H9 (cell line): ENCODE data around the gene CDH20. TPM values are rescaled to one million over a fixed set of nuclear protein-coding genes. Genes with fewer than 3 reads are reported as not detected.

Experiments used
- DNase-seq: peaks from one replicate; pipeline ENCODE4 v3.0.0-alpha.2; 2017
- H2AFZ ChIP-seq: one replicate; pipeline ENCODE4 v1.6.1; 2013; ENCODE audit warnings: mild to moderate bottlenecking, low read length, control low read depth, moderate library complexity
- H2AK5ac ChIP-seq: 2 replicates; pipeline ENCODE4 v1.6.1; 2013; ENCODE audit warnings: low read length, control low read depth, mixed read lengths; ENCODE audit not compliant: insufficient read length
- H2BK120ac ChIP-seq: one replicate; pipeline ENCODE4 v1.6.1; 2013; ENCODE audit warnings: low read depth, mild to moderate bottlenecking, low read length, control low read depth, inconsistent platforms; ENCODE audit not compliant: poor library complexity, severe bottlenecking
- H2BK12ac ChIP-seq: 2 replicates; pipeline ENCODE4 v1.6.1; 2013; ENCODE audit warnings: low read length, control low read depth, mixed read lengths, low read depth; ENCODE audit not compliant: insufficient read length
- H2BK15ac ChIP-seq: 2 replicates; pipeline ENCODE4 v1.6.1; 2013; ENCODE audit warnings: low read depth, low read length, control low read depth
- H2BK20ac ChIP-seq: one replicate; pipeline ENCODE4 v1.6.1; 2013; ENCODE audit warnings: low read depth, mild to moderate bottlenecking, low read length, control low read depth, inconsistent platforms; ENCODE audit not compliant: poor library complexity, severe bottlenecking
- H2BK5ac ChIP-seq: 2 replicates; pipeline ENCODE4 v1.6.1; 2013; ENCODE audit warnings: low read length, control low read depth, mixed read lengths; ENCODE audit not compliant: insufficient read length
- H3K14ac ChIP-seq: 2 replicates; pipeline ENCODE4 v1.6.1; 2013; ENCODE audit warnings: low read length, control low read depth; ENCODE audit not compliant: insufficient read depth
- H3K18ac ChIP-seq: 2 replicates; pipeline ENCODE4 v1.6.1; 2013; ENCODE audit warnings: low read depth, mild to moderate bottlenecking, mixed read lengths, low read length, control low read depth; ENCODE audit not compliant: insufficient read length
- H3K23ac ChIP-seq: 2 replicates; pipeline ENCODE4 v1.6.1; 2013; ENCODE audit warnings: low read length, control low read depth, mixed read lengths, low read depth; ENCODE audit not compliant: insufficient read length
- H3K23me2 ChIP-seq: 2 replicates; pipeline ENCODE4 v1.6.1; 2013; ENCODE audit warnings: low read depth, mild to moderate bottlenecking, mixed read lengths, low read length, control low read depth; ENCODE audit not compliant: insufficient read length, poor library complexity, severe bottlenecking
- H3K27ac ChIP-seq: 2 replicates; pipeline ENCODE4 v1.5.1; 2013; ENCODE audit warnings: low read length, control low read depth, mixed read lengths, low read depth; ENCODE audit not compliant: insufficient read length
- H3K27me3 ChIP-seq: 2 replicates; pipeline ENCODE4 v1.6.1; 2013; ENCODE audit warnings: low read length, control low read depth, inconsistent platforms; ENCODE audit not compliant: insufficient read depth
- H3K4ac ChIP-seq: 2 replicates; pipeline ENCODE4 v1.6.1; 2013; ENCODE audit warnings: low read depth, mild to moderate bottlenecking, control low read depth, inconsistent platforms, low read length, moderate library complexity
- H3K4me1 ChIP-seq: 2 replicates; pipeline ENCODE4 v1.6.1; 2013; ENCODE audit warnings: low read length, control low read depth, inconsistent platforms; ENCODE audit not compliant: insufficient read depth
- H3K4me2 ChIP-seq: 2 replicates; pipeline ENCODE4 v1.6.1; 2013; ENCODE audit warnings: low read length, control low read depth, mixed read lengths; ENCODE audit not compliant: insufficient read length, insufficient read depth
- H3K56ac ChIP-seq: 2 replicates; pipeline ENCODE4 v1.6.1; 2013; ENCODE audit warnings: low read depth, mild to moderate bottlenecking, mixed read lengths, low read length, control low read depth; ENCODE audit not compliant: insufficient read length
- H3K79me1 ChIP-seq: 2 replicates; pipeline ENCODE4 v1.6.1; 2013; ENCODE audit warnings: low read depth, mild to moderate bottlenecking, moderate library complexity, low read length, control low read depth, inconsistent platforms; ENCODE audit not compliant: insufficient read depth, poor library complexity, severe bottlenecking
- H3K79me2 ChIP-seq: 2 replicates; pipeline ENCODE4 v1.6.1; 2013; ENCODE audit warnings: low read length, control low read depth, inconsistent platforms; ENCODE audit not compliant: insufficient read depth
- H3K9ac ChIP-seq: 2 replicates; pipeline ENCODE4 v1.6.1; 2013; ENCODE audit warnings: low read length, control low read depth, mixed read lengths; ENCODE audit not compliant: insufficient read length; ENCODE audit errors: extremely low read depth
- H3K9me3 ChIP-seq: one replicate; pipeline ENCODE4 v1.6.1; 2013; ENCODE audit warnings: low read depth, low read length, inconsistent platforms; ENCODE audit not compliant: control insufficient read depth
- H3T11ph ChIP-seq: one replicate; pipeline ENCODE4 v1.6.1; 2013; ENCODE audit warnings: mild to moderate bottlenecking, low read length, control low read depth, inconsistent platforms
- H4K20me1 ChIP-seq: one replicate; pipeline ENCODE4 v1.6.1; 2013; ENCODE audit not compliant: control insufficient read depth, insufficient read length, insufficient read depth
- H4K5ac ChIP-seq: 2 replicates; pipeline ENCODE4 v1.6.1; 2013; ENCODE audit warnings: low read depth, mild to moderate bottlenecking, mixed read lengths, low read length, control low read depth; ENCODE audit not compliant: insufficient read length
- H4K8ac ChIP-seq: replicated peaks from 2 replicates; pipeline ENCODE4 v1.6.1; 2013; ENCODE audit warnings: low read length, control low read depth, mixed read lengths, low read depth; ENCODE audit not compliant: insufficient read length
- H4K91ac ChIP-seq: 2 replicates; pipeline ENCODE4 v1.6.1; 2013; ENCODE audit warnings: low read depth, mild to moderate bottlenecking, moderate library complexity, mixed read lengths, low read length, control low read depth; ENCODE audit not compliant: insufficient read length
- H3K27ac Mint-ChIP-seq, 3 experiments: 2 replicates in 2 of 3; 3 replicates in 1 of 3; pipeline ENCODE4 v1.8.0; 2020 to 2021; ENCODE audit warnings: mixed read lengths in 3 of 3, mild to moderate bottlenecking in 1 of 3, moderate library complexity in 1 of 3
- H3K27me3 Mint-ChIP-seq: 2 replicates; pipeline ENCODE4 v1.8.0; 2021; ENCODE audit warnings: low read depth, mild to moderate bottlenecking, moderate library complexity, mixed read lengths
- H3K36me3 Mint-ChIP-seq, 3 experiments: 2 replicates in 2 of 3; 3 replicates in 1 of 3; pipeline ENCODE4 v1.8.0; 2020 to 2021; ENCODE audit warnings: low read depth in 3 of 3, mixed read lengths in 3 of 3; ENCODE audit not compliant: insufficient read depth in 1 of 3
- H3K4me1 Mint-ChIP-seq, 2 experiments: 2 replicates each; pipeline ENCODE4 v1.8.0; 2020; ENCODE audit warnings: mixed read lengths in 2 of 2
- H3K4me3 Mint-ChIP-seq, 2 experiments: 2 replicates in 1 of 2; 3 replicates in 1 of 2; pipeline ENCODE4 v1.8.0; 2020 to 2021; ENCODE audit warnings: mild to moderate bottlenecking in 2 of 2, mixed read lengths in 2 of 2, moderate library complexity in 1 of 2
- H3K9me3 Mint-ChIP-seq, 2 experiments: 2 replicates in 1 of 2; 3 replicates in 1 of 2; pipeline ENCODE4 v1.8.0; 2020; ENCODE audit warnings: mild to moderate bottlenecking in 2 of 2, mixed read lengths in 2 of 2, moderate library complexity in 1 of 2
- CTCF ChIP-seq: fragments of 200-600 bp; sonication (generic); conservative IDR thresholded peaks from 3 replicates; pipeline ENCODE4 v1.8.0; 2021; ENCODE audit warnings: antibody characterized with exemption, mild to moderate bottlenecking
- WGBS: extraction: QIAGEN DNeasy Blood & Tissue Kit; methylation state at CpG from one replicate; pipeline ENCODE4 v1.1.7; 2013; ENCODE audit warnings: missing lambda C conversion rate, low lambda C conversion rate, mixed read lengths; ENCODE audit not compliant: insufficient read length; ENCODE audit errors: extremely low coverage; 5-methylcytosine and 5-hydroxymethylcytosine counted together
- total RNA-seq: library from RNA; stranded (reverse); gene quantifications from 2 replicates; pipeline ENCODE4 v1.2.1, GENCODE V29; 2021

The CDH20 gene
- total RNA-seq, 1 experiment from 2014 or later = not detected

GRCh38 chr18:61544178-61544577, 210.9 kb downstream of the CDH20 start:
- Histone ChIP-seq H2BK15ac (no peak overlapping the region), H3K27me3 (no peaks in the 10 kb centered on the region), H3K79me2 (no peaks in the 10 kb centered on the region), H3K9me3 (no peaks in the 10 kb centered on the region), H4K91ac (no peak overlapping the region), H3K18ac (no peak overlapping the region), H2AFZ (no peak overlapping the region), H3K23ac (no peak overlapping the region), H4K8ac (no peak overlapping the region), H3K4me1 (no peaks in the 10 kb centered on the region; the same call in 1 of the 2 replicates), H4K5ac (no peak overlapping the region), H3K9ac (no peak overlapping the region), H3K23me2 (no peaks in the 10 kb centered on the region), H3K27ac (no peak overlapping the region), H2BK120ac (no peak overlapping the region), H2BK5ac (no peak overlapping the region), H3K4ac (no peak overlapping the region), H4K20me1 (no peaks in the 10 kb centered on the region), H2BK20ac (no peak overlapping the region), H2AK5ac (no peak overlapping the region), H3T11ph (no peak overlapping the region), H3K56ac (no peak overlapping the region), H3K79me1 (no peaks in the 10 kb centered on the region), H3K4me2 (no peak overlapping the region), H2BK12ac (no peak overlapping the region), H3K14ac (no peak overlapping the region)
- Mint-ChIP-seq H3K4me1 (peaks cover 3 to 4% of the 10 kb centered on the region in 2 experiments; a peak in 3 of 4 replicates), H3K27me3 (no peaks in the 10 kb centered on the region), H3K27ac (no peak overlapping the region), H3K9me3 (no peaks in the 10 kb centered on the region; a peak in 2 of 5 replicates), H3K36me3 (no peaks in the 10 kb centered on the region; a peak in 2 of 7 replicates), H3K4me3 (no peak overlapping the region)
- no peak for DNase-seq
- WGBS = no CpG with 5 or more reads among the region's 10 CpGs
- TF ChIP-seq CTCF = no peak
